ENCODE results near the gene SLC12A7. TPM values are rescaled to one million over a fixed set of nuclear protein-coding genes. Genes with fewer than 3 reads are reported as not detected.
A peak's percentile ranks its signal among the peaks of the same experiment; 100 is the strongest.

Gene SLC12A7
- total and polyA plus RNA-seq, 2 of the 13 experiments (the other 11 are each of a cell fraction or from before 2014, with no cell fraction given): 14.0 to 18.5 TPM

DNA sequence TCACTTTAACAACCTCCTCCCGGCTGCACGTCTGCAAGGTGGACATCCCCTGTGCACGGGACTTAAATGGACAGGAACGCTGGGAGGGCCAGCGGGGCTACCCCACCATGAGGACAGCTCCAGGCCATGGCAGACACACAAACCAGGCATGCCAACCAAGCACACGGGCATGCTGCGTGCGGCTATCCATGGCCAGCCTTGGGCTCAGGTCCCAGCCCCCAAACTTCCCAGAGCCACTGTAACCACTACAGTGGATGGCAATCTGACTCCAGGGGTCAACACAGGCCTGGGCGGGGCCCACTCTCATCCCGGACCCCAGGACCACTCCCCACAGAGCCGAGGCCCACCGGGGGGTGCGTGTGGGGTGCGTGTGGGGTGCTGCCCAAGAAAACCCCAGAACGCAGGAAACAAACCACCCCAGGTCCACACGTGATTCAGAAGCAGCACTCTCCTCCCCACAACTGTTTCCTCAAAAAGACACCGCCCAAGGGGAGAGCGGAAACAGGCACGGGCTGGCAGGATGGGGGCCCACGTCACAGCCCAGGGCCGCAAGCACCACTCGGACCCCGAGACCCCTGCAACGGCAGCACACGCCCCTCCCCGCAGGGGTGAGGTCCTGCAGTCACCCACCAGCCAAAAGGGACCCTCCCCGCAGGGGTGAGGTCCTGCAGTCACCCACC is 7.4 kb downstream of the SLC12A7 start (continued):
- TF ChIP-seq, protein P1, sequence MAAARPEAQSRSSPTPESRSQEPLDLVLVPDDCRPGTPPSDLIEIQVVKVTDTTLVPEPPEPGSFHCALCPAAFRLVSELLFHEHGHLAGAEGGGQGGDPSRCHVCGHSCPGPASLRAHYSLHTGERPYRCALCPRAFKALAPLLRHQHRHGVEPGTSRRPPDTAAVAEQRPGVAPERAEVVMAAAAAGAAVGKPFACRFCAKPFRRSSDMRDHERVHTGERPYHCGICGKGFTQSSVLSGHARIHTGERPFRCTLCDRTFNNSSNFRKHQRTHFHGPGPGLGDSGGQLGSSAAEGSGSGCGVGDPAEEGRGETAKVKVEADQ (CRISPR knock-in tag; IDR thresholded peaks at IDR 0.05; ENCODE audit: borderline replicate concordance): no peak
- TF ChIP-seq POLR2A (IDR thresholded peaks at IDR 0.05; ENCODE audit: insufficient read depth in 1 of 2, low read depth in 2 of 2, low read length in 2 of 2) (no peak), CEBPZ (IDR thresholded peaks at IDR 0.05; ENCODE audit: low read length) (no peak), ZNF776 (CRISPR knock-in tag; IDR thresholded peaks at IDR 0.05) (0 out of 2 replicates have a peak, but pooled peaks have one; percentile 36), AGO2 (optimal IDR thresholded peaks at IDR 0.05; ENCODE audit: low read depth, low read length) (peak; percentile 53), MED1 (CRISPR knock-in tag; IDR thresholded peaks at IDR 0.05) (no peak)
- TF ChIP-seq, protein P2, sequence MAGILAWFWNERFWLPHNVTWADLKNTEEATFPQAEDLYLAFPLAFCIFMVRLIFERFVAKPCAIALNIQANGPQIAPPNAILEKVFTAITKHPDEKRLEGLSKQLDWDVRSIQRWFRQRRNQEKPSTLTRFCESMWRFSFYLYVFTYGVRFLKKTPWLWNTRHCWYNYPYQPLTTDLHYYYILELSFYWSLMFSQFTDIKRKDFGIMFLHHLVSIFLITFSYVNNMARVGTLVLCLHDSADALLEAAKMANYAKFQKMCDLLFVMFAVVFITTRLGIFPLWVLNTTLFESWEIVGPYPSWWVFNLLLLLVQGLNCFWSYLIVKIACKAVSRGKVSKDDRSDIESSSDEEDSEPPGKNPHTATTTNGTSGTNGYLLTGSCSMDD (CRISPR knock-in tag; IDR thresholded peaks at IDR 0.05): no peak
